Skeletal muscle tissue (tissue), 4 donors: ENCODE measurements around the gene SLC7A5. TPM values are rescaled to one million over a fixed set of nuclear protein-coding genes. Genes with fewer than 3 reads are reported as not detected.
A peak's percentile ranks its signal among the peaks of the same experiment; 100 is the strongest.
"Not testable (repeated sequence)": the region's sequence is repeated elsewhere in the genome, so short reads cannot be mapped to it uniquely, and the experiment has no call there.

Source experiments
- H3K27ac ChIP-seq: one replicate; pipeline ENCODE4 v1.7.0; 2013; ENCODE audit warnings: mild to moderate bottlenecking, low read depth, low read length, inconsistent platforms
- H3K27me3 ChIP-seq, 3 donors: one replicate each; pipeline ENCODE4 v1.7.0; 2013; ENCODE audit warnings: low read length in 3 of 3; ENCODE audit not compliant: control insufficient read depth in 3 of 3, insufficient read depth in 3 of 3
- H3K36me3 ChIP-seq, 3 donors: one replicate each; pipeline ENCODE4 v1.7.0; 2013; ENCODE audit warnings: low read length in 3 of 3; ENCODE audit not compliant: control insufficient read depth in 3 of 3, insufficient read depth in 3 of 3
- H3K4me1 ChIP-seq, 3 donors: one replicate each; pipeline ENCODE4 v1.7.0; 2013; ENCODE audit warnings: low read length in 3 of 3, mild to moderate bottlenecking in 3 of 3; ENCODE audit not compliant: control insufficient read depth in 3 of 3, insufficient read depth in 3 of 3
- H3K4me3 ChIP-seq, 3 donors: one replicate each; pipeline ENCODE4 v1.7.0; 2013; ENCODE audit warnings: low read length in 3 of 3
- H3K9ac ChIP-seq, 3 donors: one replicate each; pipeline ENCODE4 v1.7.0; 2013; ENCODE audit warnings: low read length in 3 of 3, mild to moderate bottlenecking in 3 of 3, moderate library complexity in 2 of 3, low read depth in 1 of 3
- H3K9me3 ChIP-seq, 3 donors: one replicate each; pipeline ENCODE4 v1.7.0; 2013; ENCODE audit warnings: low read length in 3 of 3; ENCODE audit not compliant: control insufficient read depth in 3 of 3
- total RNA-seq: library from RNA; depleted of rRNA; stranded (reverse); fragments of >200 nt; gene quantifications from one replicate; pipeline ENCODE4 v1.2.3, GENCODE V29; 2014
- donor health status: Osteomylitis.

The SLC7A5 gene
- total RNA-seq, 1 donor from 2014 or later, result 3.1 TPM

DNA sequence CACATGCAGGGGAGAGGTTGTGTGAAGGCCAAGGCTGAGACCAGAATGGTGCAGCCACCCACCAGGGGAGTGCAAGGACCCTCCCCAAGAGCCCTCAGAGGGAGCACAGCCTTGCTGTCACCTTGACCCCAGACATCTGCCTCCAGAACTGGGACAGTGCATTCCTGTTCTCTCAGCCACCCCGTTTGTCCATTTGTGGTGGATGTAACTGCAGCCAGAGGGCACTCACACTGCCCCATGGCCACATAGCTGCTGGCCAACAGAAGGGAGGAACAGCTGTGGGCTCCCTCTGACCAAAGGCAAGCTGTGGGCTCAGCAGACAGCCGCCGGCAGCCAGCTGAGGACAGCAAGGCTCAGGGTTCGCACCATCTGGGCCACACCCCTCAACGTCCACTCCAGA is 53.7 kb downstream of the SLC7A5 start:
- H3K9me3 ChIP-seq, result peaks cover 0 to 2% (median 0%) of the 10 kb centered on the region in 3 donors
- no peak overlapping the region for H3K27ac ChIP-seq
- no peaks in the 10 kb centered on the region for H3K36me3 ChIP-seq
- no peak overlapping the region for H3K4me3 ChIP-seq
- H3K9ac ChIP-seq, result peak overlapping the region in 1 of 3 donors; percentile 54
- H3K27me3 ChIP-seq, result no peaks in the 10 kb centered on the region
- peaks cover 0 to 10% (median 3%) of the 10 kb centered on the region in 3 donors for H3K4me1 ChIP-seq

DNA sequence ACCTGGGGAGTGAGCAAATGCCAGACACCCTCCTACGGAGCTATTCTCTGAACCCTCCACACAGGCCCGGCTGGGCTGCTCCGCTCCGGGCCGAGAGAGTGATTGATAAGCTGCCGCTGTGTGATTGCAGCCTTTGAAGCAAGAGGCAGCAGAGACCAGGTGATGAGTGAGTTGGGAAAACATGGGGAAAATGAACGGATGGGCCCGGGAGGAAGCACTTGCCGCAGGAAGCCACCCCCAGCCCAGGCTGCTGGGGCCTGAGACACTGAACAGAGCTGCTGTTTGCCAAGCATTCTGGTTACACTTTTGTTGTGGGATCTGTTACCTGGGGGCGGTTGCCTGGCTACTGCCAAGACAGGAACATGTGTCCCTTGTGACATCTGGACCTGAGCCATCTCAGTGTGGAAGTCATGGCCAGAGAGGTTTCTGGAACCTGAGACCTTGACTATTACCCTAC is 57.1 kb downstream of the SLC7A5 start:
- no peaks in the 10 kb centered on the region for H3K9me3 ChIP-seq
- no peak overlapping the region for H3K9ac ChIP-seq
- no peak overlapping the region for H3K4me3 ChIP-seq
- H3K36me3 ChIP-seq, result no peaks in the 10 kb centered on the region
- peaks cover 0 to 10% (median 3%) of the 10 kb centered on the region in 3 donors for H3K4me1 ChIP-seq
- peaks cover 0 to 6% (median 0%) of the 10 kb centered on the region in 3 donors for H3K27me3 ChIP-seq
- H3K27ac ChIP-seq, result no peak overlapping the region

DNA sequence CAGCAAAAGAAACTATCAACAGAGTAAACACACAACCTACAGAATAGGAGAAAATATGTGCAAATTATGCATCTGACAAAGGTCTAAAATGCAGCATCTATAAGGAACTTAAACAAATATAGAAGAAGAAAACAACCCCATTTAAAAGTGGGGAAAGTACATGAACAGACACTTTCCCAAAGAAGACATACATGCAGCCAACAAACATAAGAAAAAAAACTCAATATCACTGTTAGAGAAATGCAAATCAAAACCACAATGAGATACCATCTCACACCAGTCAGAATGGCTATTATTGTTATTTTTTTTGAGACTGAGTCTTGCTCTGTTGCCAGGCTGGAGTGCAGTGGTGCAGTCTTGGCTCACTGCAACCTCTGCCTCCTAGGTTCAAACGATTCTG is 57.9 kb downstream of the SLC7A5 start:
- H3K4me3 ChIP-seq, H3K27ac ChIP-seq, H3K36me3 ChIP-seq, H3K9ac ChIP-seq, H3K9me3 ChIP-seq: not testable (repeated sequence)
- peaks cover 0 to 13% (median 0%) of the 10 kb centered on the region in 3 donors for H3K27me3 ChIP-seq
- H3K4me1 ChIP-seq, result peaks cover 0 to 11% (median 3%) of the 10 kb centered on the region in 3 donors

DNA sequence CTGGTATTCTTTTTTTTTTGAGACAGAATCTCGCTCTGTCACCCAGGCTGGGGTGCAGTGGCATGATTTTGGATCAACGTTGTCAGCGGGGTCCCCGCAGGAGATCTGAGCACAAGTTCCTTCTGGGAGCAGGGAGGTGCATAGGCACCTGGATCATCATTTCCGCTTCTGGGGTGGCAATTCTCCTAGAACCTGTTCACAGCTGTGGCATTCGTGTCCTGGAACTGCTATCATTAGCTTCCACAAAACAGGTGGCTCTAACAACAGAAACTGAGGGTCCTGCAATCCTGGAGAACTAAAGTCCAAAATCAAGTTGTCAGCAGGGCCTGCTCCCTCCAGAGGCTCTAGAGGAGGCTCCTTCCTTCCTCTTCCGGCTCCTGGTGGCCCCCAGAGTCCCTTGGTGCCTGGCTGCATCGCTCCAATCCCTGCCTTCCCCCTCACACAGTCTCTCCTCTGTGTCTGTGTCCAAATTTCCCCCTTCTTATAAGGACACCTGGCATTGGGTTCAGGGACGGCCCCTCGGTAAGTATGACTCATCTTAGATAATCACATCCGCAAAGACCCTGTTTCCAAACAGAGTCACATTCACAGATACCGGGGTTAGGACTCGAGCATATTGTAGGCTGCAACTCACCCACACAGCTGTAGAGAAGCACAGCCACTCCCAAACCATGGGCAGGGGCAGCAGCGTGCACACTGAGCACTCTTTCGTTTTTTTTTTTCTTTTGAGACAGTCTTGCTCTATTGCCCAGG is 60.0 kb downstream of the SLC7A5 start:
- no peak overlapping the region for H3K4me3 ChIP-seq

DNA sequence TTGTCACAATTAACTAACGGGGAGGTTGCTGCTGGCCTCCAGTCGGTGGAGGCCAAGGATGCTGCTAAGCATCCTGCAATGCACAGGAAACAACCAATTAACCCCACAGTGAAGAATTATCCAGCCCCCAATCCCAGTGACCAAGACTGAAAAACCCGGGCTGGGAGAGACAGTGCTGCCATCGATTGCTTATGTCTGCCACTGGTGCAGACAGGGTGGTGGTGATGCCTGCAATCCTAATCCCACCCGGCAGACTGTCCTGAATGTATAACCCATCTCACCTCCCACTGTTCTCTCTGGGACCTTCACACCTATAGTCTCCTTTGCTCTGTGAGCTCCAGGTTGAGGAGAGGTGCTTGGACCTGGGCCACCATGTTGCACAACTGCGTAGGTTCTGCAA is 61.2 kb downstream of the SLC7A5 start:
- H3K4me1 ChIP-seq, result peaks cover 0 to 3% (median 0%) of the 10 kb centered on the region in 3 donors
- no peak overlapping the region for H3K4me3 ChIP-seq
- H3K9ac ChIP-seq, result no peak overlapping the region
- H3K27ac ChIP-seq, result no peak overlapping the region
- H3K36me3 ChIP-seq, result no peaks in the 10 kb centered on the region
- H3K27me3 ChIP-seq, result peaks cover 0 to 19% (median 3%) of the 10 kb centered on the region in 3 donors
- no peaks in the 10 kb centered on the region for H3K9me3 ChIP-seq

More for the DNA sequence above, 60.0 kb downstream of the SLC7A5 start:
- no peak overlapping the region for H3K27ac ChIP-seq
- no peaks in the 10 kb centered on the region for H3K36me3 ChIP-seq
- no peak overlapping the region for H3K9ac ChIP-seq
- H3K9me3 ChIP-seq, result no peaks in the 10 kb centered on the region
- peaks cover 0 to 3% (median 0%) of the 10 kb centered on the region in 3 donors for H3K4me1 ChIP-seq
- peaks cover 0 to 19% (median 3%) of the 10 kb centered on the region in 3 donors for H3K27me3 ChIP-seq

DNA sequence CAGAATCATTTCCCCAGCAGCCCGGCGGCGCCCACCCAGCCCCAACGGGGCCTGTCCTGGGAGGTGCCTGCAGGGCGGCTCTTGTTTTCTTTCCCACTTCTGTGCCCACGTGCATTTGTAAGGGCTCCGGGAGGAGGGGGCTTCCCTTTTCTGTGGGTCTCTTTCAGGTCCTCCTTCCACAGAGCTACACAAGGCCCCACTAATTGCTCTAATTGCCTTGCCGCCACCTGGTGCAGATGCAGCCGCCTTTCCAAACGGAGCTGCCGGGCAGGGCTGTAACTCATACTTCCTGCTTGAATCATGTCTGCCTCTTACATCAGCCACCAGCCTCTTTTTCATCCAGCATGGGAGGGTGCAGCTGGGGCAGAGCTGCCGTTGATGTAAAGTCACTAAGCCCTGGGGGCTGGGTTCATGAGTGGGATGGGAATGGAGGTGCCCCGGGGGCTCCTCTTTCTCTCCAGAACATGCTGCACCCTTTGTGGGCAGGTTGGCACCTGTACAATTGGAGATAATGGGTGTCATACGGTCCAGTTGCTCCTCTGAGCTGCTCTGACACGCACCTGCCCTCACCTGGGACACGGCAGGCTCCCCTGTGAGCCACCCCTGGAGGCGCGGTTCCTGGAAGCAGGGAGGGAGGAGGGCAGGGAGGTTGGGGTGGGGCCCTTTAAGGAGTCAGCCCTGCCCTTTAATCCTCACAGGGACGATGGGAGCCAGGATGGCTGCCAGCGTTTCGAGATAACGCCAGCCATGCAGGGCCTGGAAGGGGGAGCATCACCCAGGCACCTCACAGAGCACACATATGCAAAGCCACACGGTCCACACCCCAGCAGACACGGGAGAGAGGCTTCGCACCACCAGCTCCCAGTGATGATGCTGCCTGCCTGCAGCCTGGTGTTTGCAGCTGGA is 62.4 kb downstream of the SLC7A5 start:
- Histone ChIP-seq H3K9me3 (no peaks in the 10 kb centered on the region), H3K9ac (no peak overlapping the region), H3K27ac (no peak overlapping the region)

DNA sequence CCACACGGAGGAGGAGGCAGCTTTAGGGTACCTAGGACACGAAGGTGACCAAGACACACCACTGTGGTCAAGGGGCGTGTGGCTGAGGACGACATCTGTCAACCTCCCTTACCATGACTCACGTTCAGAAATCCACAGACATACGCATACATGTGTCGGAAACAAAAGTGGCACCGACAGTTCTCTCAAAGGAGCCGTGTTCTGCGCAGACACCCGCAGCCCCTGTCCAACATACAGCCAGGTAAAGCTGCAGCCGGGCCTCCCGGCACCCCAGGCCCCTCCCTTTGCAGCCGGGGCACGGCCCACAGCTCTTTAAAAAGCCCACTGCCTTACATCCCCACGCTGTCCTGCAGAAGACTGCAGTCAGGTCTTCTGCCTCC is 63.1 kb downstream of the SLC7A5 start:
- Histone ChIP-seq H3K27ac (no peak overlapping the region), H3K9me3 (no peaks in the 10 kb centered on the region), H3K4me1 (peaks cover 0 to 3% (median 0%) of the 10 kb centered on the region in 3 donors), H3K27me3 (peaks cover 0 to 19% (median 3%) of the 10 kb centered on the region in 3 donors), H3K9ac (no peak overlapping the region), H3K36me3 (no peaks in the 10 kb centered on the region), H3K4me3 (peak overlapping the region in 1 of 3 donors; percentile 20)

More for the DNA sequence above, 62.4 kb downstream of the SLC7A5 start:
- peaks cover 0 to 3% (median 0%) of the 10 kb centered on the region in 3 donors for H3K4me1 ChIP-seq
- no peaks in the 10 kb centered on the region for H3K36me3 ChIP-seq
- peak overlapping the region in 1 of 3 donors; percentile 20 for H3K4me3 ChIP-seq
- peaks cover 0 to 19% (median 3%) of the 10 kb centered on the region in 3 donors for H3K27me3 ChIP-seq

DNA sequence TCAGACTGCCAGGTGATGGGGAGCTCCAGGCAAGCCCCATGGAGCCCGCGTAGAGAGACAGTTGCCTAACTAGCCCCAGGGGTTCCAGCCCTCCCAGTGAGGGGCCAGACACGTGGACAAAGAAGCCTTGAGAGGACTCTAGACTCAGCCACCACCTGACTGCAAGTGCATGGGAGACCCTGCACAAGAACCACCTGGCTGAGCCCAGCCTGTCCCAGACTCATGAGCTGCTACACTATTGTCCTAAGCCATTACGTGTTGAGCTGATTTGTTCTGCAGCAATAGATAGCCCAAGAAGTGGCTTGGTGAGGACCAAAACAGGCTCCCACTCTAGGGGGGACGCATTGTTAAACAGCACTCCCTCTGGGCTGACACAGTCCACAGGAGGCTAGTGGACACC is 65.9 kb downstream of the SLC7A5 start:
- H3K4me3 ChIP-seq, result no peak overlapping the region
- H3K9me3 ChIP-seq, result no peaks in the 10 kb centered on the region
- no peak overlapping the region for H3K27ac ChIP-seq
- peaks cover 0 to 3% (median 0%) of the 10 kb centered on the region in 3 donors for H3K4me1 ChIP-seq
- H3K36me3 ChIP-seq, result no peaks in the 10 kb centered on the region
- H3K27me3 ChIP-seq, result peaks cover 0 to 14% (median 3%) of the 10 kb centered on the region in 3 donors
- H3K9ac ChIP-seq, result no peak overlapping the region

DNA sequence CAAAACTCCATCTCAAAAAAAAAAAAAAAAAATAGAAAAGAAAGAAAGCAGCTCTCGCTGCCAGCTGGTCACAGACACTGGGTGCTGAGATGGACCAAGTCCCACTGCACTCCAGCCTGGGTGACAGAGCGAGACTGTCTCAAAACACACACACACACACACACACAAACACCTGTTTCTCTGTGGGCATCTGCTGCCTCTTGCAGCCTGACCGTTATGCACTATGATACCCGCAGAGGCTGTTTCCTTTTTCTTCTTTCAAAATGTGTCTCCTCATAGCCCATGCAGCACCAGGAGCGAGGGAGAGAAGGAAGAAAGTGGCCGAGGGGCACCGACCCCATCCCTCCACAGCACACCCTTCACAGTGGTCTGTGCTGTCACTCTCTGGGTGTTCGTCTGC is 66.6 kb downstream of the SLC7A5 start:
- Histone ChIP-seq H3K4me1 (peaks cover 0 to 3% (median 0%) of the 10 kb centered on the region in 3 donors), H3K9ac (no peak overlapping the region), H3K27ac (no peak overlapping the region), H3K27me3 (peaks cover 0 to 14% (median 3%) of the 10 kb centered on the region in 3 donors), H3K36me3 (no peaks in the 10 kb centered on the region), H3K9me3 (no peaks in the 10 kb centered on the region), H3K4me3 (no peak overlapping the region)
